ENCODE measurements around the gene ATG10.
"Not testable (repeated sequence)": the region's sequence is repeated elsewhere in the genome, so short reads cannot be mapped to it uniquely, and the experiment has no call there.

Gene ATG10

DNA sequence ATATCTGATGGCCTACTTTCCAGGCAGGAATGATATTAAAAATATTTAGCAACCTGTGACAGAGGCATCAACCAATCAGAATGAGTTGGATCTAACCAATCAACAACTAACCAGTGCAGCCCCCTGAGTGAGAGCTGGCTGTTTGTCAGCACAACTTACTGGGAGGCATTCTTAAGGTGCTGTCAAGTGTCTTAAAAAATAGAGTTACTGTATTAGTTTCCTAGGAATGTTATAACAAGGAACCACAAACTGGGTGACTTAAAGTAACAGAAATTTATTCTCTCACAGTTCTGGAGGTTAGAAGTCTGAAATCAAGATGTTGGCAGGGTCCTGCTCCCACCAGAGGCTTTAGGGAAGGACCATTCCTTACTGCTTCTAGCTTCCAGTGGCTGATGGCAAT, 85.2 kb downstream of the ATG10 start:
- DNase-seq (ENCODE audit: low read depth): no peak

DNA sequence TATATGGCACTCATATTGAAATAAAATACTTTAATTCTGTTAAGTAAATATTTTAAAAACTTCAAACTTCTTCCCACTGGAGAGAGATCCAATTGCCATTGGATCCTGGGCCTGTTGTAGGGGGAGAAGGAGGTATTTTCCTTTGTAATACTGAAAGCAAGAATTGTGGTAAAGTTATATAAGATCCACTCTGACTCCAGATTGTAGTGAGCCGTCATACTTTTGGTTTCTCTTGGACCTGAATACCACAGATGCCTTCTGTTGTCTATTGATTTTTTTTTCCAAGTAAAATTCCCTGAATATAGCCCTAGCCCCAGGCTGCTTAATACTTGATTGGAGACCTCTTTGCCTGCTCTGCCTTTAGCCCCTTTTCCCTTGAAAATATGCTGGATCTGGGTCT, 86.9 kb downstream of the ATG10 start:
- DNase-seq (ENCODE audit: low read depth): no peak

DNA sequence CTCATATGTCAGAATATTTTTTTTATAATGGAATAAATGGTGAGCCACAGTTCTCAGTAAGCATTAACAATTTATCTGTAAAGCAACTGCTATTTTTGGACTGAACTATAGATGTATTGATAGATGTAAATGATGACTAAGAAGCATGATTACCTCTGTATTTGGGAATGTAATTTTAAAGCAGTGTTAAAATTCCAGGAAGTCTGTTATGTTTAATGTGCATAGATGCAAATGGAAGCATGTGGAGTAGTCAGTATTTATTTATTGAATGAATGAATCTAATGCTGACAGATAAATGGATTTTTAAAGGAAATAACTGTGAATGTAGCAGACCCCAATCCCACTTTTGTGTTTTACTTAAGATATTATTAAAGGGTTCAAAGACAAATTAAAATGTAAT, 95.0 kb downstream of the ATG10 start:
- DNase-seq (ENCODE audit: low read depth): no peak

DNA sequence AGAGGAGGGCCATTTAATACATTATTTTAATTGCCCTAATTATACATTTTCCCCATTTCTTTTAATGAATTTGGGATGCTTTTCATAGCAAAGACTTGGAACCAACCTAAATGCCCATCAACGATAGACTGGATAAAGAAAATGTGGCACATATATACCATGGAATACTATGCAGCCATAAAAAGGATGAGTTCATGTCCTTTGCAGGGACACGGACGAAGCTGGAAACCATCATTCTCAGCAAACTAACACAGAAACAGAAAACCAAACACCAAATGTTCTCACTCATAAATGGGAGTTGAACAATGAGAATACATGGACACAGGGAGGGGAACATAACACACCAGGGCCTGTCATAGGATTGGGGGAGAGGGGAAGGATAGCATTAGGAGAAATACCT, 96.2 kb downstream of the ATG10 start:
- DNase-seq (ENCODE audit: low read depth): not testable (repeated sequence)

DNA sequence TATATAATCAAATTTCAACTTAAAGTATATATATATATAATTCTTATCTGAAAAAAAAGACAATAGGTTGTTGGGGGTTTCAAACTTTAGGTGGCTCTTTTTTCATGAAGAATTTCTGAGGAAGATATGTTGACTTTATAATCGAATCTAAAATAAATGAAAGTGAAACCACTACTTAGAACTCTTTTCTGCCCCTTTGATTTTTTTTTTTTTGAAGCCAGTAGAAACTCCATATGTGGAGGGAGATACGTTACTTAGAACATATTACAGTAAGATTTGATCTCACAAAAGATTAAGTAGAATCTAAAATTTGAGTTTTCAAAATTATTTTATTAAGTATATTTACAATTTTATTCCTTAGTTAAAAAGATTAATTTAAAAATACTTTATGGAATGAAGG, 96.9 kb downstream of the ATG10 start:
- DNase-seq (ENCODE audit: low read depth): no peak

DNA sequence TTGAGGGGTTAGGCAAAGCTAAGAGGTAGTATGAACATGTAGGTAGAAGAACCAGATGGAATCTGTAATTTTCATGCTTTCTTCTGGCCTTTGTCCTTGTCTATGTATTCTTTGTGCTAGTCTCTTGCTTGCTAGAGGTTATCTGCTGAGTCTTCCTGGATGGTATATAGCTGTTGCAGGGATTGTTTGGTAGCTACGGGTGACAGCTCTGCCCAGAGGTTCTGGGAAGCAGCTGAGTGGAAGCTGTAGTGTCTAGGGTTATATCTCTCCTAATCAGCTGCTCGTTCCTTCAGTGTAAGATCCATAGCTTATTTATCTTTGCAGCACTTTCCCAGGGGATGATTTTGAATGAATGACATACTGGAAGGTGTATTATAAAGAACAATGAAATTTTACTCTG, 100.3 kb downstream of the ATG10 start:
- DNase-seq (ENCODE audit: low read depth): no peak

DNA sequence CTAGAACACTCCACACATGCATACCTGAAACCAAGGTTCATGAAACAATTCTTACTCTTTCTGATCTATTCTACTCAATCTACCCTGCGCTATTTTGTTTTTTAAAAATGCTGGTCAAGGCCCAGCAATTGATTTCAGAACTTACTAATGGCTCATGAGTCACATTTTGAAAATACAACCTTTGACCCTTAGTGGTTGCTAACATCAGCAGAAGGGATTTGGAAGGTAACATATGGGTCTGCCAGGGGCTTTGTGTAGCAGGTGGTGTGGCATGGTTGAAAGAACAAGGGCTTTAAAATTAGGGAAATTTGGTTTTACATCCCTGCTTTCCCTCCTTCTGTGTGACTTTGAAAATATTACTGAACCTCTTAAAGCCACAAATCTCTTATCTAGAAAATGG, 101.4 kb downstream of the ATG10 start:
- DNase-seq (ENCODE audit: low read depth): no peak

DNA sequence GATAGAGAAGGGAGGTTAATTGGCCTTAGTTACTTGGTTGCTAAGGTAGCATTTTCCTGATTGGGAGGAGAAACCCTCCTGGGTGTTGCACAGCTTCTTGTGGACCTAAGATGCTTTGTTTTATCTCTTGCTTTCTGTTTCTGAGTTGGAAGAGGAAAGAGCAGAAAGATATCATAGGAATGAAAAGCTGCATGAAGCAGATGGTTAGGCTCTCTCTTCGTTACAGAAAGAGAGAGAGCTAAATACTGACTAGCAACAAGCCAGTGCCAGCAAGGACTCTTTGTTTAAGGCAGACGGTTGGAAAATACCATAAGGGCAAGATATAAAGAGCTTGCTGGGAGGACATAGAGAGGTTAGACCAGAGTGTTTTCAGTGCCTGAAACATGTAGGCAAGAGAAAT, 103.1 kb downstream of the ATG10 start:
- DNase-seq (ENCODE audit: low read depth): no peak

DNA sequence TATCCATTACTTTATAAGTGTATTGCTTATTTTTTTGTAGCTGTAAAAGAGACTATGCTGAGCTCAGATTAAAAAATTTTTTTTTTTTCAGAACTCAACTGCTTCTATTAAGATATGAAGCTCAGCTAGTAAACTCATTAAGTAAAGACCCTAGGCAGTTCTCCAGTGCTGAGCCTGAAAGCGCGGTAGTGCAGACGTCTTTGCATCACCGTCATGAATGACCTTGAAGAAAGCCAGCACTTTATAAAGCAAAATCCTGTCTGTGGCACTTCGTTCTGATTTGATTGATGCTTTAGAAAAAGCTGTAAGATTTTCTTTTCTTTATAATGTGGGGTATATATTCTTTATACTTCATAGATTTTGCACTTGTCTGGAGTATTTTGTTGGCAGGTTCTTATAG, 105.7 kb downstream of the ATG10 start:
- DNase-seq (ENCODE audit: low read depth): no peak

DNA sequence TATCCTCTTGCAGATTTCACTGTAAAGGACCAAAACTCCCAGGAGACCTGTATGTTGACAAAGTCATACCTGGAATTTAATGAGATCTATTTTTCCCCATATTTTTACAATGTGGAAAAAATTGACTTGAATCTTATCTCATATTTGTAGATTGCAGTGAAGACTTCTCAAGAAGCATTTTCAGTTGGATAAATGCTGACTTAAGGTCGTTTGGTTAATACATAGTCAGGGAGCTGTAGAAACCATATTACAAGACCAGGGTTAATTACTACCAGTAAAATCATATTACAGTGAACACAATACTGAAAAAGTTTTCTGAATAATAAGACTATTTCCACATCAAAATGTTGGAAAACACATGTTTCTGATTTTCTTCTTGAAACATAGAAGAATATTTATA, 119.8 kb downstream of the ATG10 start:
- DNase-seq (ENCODE audit: low read depth): no peak

DNA sequence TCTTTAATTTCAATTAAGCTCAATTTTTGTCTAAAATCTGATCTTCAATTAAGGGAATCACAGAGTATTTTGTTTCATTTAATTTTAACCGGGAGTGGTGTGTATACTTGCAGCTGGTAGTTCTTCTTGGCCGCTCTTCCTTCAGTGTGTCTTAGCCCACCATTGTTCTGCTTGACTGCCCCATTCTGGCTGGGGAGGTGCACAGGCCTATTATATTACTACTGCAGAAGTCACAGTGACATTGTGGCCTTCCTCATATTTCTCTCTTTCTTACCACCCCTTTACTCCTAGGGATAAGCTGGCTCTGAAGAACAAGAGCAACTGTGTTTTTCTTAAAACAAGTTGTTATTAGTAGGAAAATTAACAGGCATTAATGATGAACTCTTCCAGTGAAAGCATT, 123.7 kb downstream of the ATG10 start:
- no peak for DNase-seq (ENCODE audit: low read depth)

DNA sequence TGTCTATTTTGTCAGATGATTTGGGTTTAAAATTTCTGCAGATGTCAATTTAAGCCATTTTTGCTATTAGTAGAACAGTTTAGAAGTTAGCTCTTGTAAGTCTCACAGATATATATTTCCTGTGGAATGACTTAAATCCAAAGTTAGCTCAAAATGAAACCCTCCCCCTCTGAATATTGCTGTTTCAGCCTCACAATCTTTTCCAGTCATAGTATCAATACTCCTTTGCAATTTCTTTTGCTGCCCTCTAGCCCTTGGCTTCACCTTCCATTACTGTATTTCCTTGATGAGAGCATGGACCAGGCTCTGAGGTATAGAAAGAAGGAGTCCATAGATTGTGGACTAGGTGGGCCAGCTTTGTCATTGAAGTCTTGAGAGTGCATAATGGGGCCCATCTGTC, 124.4 kb downstream of the ATG10 start:
- DNase-seq (ENCODE audit: low read depth): no peak

DNA sequence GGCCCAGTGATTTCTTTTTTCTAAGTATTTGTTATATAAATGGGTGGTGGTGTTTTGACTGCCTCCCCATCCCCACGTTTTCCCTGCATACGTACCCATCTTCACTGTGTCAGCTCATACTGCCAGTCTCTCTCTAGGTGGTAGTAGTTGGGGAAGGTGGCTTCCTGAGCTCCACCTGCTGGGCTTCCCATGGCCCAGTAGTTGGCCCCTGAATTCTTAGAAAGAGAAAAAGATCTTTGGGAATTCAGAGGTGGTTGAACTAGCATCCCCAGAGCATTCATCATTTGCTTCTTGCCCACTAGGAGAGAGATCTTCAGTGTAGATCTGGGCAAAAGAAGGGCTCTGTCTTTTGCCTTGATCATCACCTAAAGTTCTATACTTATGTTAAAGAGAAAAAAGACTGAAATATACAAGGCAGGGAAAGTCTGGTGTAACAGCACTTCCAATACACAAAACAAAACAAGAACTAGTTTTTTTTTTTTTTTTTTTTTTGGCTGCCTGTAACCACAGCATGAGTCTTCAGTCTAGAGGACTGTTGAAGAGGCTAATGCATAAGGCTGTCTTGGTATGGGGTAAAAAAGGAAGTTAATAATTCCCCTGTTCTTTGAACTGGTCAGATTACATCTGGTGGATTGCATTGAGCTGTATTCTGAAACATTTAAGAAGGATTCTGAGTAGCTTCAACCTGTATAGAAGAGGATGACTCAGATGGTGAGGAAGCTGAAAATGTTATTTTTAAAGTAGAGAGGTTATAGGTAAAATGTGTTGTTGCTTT, 128.7 kb downstream of the ATG10 start:
- no peak for DNase-seq (ENCODE audit: low read depth)

DNA sequence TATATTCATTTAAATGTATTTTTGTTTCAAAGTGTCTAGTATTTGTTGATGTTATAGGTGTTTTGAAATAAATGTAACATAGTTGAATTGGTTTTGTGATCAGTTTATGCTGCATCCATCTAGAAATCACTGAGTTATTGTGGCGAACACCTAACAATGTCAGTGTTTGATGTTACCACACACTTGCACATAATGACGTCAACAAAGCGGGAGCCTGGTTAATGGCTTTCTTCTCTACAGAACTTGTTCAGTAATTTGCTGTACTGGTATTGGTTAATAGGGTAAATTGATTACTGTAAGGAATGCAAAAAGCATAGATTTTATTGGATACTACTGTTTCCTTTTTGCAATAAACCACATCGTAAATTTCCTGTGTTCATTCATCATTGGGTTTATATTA, 133.0 kb downstream of the ATG10 start:
- no peak for DNase-seq (ENCODE audit: low read depth)

DNA sequence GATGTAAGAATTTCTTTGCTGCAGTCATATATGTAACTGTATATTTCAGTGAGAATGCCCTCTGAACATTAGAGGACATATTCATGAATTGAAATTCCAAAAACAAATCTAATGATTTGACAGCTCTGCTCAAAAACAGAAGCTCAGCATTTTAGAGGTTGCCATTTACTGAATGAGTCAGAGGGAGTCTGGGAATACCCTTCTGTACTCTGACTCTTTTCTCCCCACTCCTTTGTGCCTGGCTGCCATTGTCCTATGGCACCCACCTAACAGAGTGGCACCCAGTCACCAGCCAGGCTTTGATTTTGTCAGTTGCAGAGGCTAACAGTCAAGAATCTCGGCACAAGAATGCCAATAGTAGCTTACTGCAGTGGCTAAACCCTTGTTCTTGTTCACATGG, 133.6 kb downstream of the ATG10 start:
- DNase-seq (ENCODE audit: low read depth): no peak

DNA sequence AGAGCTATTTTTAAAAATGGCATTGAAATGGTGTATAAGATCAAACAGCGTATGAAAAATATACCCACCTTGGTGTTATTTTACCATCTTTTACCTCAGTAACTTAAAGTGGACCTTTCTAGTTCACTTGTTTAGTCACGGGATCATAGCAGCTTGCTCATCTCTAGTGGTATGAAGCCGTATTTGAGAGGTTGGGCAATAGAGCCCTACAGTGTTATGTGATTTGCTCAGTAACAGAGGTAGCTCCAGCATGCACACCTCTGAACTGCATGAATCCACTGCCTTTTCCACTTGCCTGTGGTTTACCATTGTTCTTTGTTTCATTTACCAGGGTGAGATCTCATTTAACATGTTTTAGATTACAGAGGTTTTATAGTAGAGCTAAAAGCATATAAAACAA, 134.4 kb downstream of the ATG10 start:
- DNase-seq (ENCODE audit: low read depth): no peak

DNA sequence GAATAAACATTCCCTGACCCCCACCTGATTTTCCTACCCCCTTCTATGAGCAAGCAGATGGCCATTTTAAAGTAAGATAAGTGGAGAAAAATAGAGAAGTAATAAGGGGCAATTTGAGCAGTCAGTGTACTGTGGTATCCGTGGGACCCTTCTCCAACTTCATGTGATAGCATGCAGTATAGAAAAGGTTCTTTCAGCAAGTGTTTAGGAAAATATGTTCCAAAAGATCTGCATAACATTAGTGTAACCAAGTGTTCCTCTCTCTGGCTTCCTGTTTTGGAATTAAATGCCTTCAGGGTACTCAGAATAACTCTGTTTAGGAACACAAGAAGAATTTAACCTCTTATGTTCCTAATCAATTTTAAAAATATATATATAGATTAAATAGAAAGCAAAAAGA, 134.9 kb downstream of the ATG10 start:
- DNase-seq (ENCODE audit: low read depth): no peak

DNA sequence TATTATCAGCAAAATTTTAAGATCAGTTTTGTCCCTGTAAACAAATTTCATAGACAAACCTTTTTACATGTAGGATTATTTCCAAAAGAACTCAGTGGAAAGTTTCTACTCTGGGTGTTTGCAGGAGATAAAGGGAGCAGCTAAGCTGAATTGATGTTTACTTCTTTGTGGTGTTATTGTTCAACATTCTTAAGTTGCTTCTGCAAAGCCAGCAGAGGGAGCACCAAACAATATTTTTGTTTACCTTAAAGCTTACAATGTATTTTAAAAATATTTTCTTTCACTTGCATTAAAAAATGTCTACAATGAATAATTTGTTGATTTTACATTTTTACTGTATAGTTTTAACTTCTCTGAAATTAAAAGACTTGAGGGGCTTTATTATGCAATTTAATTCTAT, 135.4 kb downstream of the ATG10 start:
- DNase-seq (ENCODE audit: low read depth): no peak

DNA sequence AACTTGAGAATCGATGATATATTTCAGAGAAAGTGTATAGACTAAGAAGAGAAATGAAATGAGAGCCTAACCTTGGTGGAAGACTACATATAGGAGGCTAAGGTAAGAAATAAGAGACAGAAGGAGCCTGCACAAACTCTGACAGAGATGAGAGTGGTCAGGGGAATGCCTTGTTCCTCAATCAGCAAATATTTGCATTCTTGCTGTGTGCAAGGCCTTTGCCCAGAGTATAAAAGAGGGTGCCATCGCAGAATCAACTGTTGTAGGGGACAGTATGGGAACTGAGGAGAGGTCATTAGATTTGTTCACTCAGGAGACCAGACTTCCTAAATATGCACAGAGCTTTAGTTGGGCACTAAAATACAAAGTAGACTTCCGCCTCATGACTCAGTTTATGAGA, 137.2 kb downstream of the ATG10 start:
- no peak for DNase-seq (ENCODE audit: low read depth)

DNA sequence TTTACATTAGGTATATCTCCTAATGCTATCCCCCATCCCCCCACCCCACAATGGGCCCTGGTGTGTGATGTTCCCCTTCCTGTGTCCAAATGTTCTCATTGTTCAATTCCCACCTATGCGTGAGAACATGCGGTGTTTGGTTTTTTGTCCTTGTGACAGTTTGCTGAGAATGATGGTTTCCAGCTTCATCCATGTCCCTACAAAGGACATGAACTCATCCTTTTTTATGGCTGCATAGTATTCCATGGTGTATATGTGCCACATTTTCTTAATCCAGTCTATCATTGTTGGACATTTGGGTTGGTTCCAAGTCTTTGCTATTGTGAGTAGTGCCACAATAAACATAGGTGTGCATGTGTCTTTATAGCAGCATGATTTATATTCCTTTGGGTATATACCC, 138.1 kb downstream of the ATG10 start:
- DNase-seq (ENCODE audit: low read depth): not testable (repeated sequence)

DNA sequence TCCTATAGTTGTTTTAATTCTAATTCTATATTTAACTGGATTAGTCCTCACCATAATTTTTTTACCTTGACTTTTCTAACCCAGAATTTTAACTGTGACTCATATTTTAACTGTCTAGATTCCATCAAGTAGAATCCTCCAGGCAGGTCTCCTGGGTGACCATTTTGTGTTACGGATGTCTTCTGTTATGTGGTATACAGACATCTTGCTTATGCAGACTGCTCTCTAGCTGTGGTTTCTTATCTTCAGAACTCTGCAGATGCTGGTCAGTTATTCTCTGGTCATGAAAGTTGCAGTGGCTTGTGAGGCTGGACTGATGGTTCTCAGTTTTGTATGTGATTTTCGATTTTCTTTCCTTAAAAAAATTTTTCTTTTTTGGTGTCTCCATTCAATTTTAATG, 139.4 kb downstream of the ATG10 start:
- no peak for DNase-seq (ENCODE audit: low read depth)

DNA sequence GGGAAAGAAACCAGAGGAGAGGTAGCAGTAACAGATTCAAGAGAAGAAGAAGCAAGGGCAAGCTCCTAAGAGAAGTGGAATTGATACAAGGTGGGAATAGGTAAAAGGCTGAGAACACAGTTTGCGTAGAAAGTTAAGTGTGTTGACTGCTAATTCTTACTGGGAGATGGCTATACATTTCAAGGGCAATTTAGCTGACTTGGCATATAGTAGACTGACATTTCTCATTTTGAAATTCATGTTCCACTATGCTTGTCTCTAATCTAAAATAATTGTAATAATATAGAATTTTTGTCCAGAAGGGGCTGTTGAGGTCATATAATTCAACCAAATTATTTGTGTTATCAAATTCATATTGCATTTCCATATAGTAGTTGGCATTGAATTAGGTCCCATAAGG, 144.0 kb downstream of the ATG10 start:
- DNase-seq (ENCODE audit: low read depth): no peak

DNA sequence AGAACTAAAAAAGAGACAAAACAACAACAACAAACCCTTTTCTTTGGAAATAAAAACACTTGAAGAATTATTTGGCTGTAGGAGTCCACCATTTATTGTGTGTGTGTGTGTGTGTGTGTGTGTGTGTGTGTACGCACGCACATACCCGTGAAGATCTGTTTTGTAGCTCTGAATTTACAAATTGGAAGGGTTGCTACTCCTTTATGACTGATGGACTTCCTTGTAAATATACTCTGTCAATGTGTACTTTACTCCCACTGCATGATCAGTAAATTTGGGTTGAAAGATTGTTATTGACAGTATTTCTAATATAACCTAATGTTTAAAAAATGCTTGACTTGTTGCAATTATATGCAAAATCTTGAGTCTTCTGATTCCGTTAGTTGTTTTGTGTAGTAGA, 148.1 kb downstream of the ATG10 start:
- DNase-seq (ENCODE audit: low read depth): no peak

DNA sequence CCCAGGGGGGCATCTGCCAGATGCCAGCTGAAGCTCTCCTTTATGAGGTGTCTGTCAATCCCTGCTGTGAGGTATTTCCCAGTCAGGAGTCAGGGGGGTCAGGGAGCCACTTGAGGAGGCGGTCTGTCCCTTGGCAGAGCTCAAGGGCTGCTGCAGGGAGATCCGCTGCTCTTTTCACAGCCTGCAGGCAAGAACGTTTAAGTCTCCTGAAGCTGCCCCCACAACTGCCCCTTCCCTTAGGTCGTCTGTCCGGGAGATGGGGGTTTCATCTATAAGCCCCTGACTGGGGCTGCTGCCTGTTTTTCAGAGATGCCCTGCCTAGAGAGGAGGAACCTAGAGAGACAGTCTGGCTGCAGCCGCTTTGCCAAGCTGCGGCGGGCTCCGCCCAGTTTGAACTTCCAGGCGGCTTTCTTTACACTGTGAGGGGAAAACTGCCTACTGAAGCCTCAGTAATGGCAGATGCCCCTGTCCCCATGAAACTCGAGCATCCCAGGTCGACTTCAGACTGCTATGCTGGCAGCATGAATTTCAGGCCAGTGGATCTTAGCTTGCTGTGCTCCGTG, 158.0 kb downstream of the ATG10 start:
- DNase-seq (ENCODE audit: low read depth): no peak
